ENCODE results near the gene PTGER1. TPM values are rescaled to one million over a fixed set of nuclear protein-coding genes. Genes with fewer than 3 reads are reported as not detected.

Gene PTGER1
- total and polyA plus RNA-seq, 2 donors (not counting 1 experiment from before 2014, with no cell fraction given): 2.3 to 9.7 TPM

DNA sequence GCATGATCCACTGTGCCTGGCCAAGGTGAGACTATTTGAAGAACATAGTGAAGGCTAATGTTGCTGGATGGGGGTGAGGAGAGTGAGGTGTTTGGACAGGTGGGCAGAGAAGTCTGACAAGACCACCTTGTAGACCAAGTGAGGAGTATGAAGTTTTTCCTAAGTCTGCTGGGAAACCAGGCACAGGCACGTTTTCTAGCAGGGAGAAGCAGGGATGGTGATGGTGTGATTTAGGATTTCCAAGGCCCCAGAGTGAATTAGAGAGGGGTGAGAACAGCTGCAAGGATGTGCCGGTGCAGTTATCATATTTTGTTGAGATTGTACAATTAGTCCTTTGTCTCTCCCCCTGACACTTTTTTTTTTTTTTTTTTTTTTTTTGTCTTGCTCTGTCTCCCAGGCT is 47.7 kb downstream of the PTGER1 start:
- Histone ChIP-seq H2AFZ (ENCODE audit: low read length) (no peak overlapping the region), H3K4me3 (replicated peaks in 1 of 4; ENCODE audit: control extremely low read depth in 1 of 4, insufficient read depth in 1 of 4, low read depth in 3 of 4, low read length in 4 of 4) (no peak overlapping the region), H3K27me3 (ENCODE audit: control insufficient read depth, insufficient read depth, low read length) (no peaks in the 10 kb centered on the region), H3K4me1 (ENCODE audit: control insufficient read depth, extremely low read depth, insufficient read depth, low read length) (no peaks in the 10 kb centered on the region), H3K36me3 (ENCODE audit: control insufficient read depth, insufficient read depth, low read length) (no peaks in the 10 kb centered on the region), H3K9ac (ENCODE audit: insufficient read depth, low read length) (no peak overlapping the region), H4K20me1 (ENCODE audit: control insufficient read depth, extremely low read depth, insufficient read depth, low read length) (no peaks in the 10 kb centered on the region), H3K79me2 (ENCODE audit: control insufficient read depth, insufficient read depth, low read length) (no peaks in the 10 kb centered on the region), H3K4me2 (ENCODE audit: extremely low read depth, insufficient read depth, low read length) (no peak overlapping the region), H3K9me3 (ENCODE audit: control insufficient read depth, insufficient read depth, low read depth, low read length) (no peaks in the 10 kb centered on the region), H3K27ac (ENCODE audit: insufficient read depth, low read length) (no peak overlapping the region)
- no peak for DNase-seq (ENCODE audit: low read depth in 2 of 2)
- TF ChIP-seq, protein P1, sequence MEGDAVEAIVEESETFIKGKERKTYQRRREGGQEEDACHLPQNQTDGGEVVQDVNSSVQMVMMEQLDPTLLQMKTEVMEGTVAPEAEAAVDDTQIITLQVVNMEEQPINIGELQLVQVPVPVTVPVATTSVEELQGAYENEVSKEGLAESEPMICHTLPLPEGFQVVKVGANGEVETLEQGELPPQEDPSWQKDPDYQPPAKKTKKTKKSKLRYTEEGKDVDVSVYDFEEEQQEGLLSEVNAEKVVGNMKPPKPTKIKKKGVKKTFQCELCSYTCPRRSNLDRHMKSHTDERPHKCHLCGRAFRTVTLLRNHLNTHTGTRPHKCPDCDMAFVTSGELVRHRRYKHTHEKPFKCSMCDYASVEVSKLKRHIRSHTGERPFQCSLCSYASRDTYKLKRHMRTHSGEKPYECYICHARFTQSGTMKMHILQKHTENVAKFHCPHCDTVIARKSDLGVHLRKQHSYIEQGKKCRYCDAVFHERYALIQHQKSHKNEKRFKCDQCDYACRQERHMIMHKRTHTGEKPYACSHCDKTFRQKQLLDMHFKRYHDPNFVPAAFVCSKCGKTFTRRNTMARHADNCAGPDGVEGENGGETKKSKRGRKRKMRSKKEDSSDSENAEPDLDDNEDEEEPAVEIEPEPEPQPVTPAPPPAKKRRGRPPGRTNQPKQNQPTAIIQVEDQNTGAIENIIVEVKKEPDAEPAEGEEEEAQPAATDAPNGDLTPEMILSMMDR (conservative IDR thresholded peaks at IDR 0.05 in 1 of 2, IDR thresholded peaks at IDR 0.05 in 1 of 2; ENCODE audit: low read depth in 1 of 2, low read length in 2 of 2): no peak
- no peak for TF ChIP-seq EZH2 (IDR thresholded peaks at IDR 0.05; ENCODE audit: low read length, missing control alignments)

DNA sequence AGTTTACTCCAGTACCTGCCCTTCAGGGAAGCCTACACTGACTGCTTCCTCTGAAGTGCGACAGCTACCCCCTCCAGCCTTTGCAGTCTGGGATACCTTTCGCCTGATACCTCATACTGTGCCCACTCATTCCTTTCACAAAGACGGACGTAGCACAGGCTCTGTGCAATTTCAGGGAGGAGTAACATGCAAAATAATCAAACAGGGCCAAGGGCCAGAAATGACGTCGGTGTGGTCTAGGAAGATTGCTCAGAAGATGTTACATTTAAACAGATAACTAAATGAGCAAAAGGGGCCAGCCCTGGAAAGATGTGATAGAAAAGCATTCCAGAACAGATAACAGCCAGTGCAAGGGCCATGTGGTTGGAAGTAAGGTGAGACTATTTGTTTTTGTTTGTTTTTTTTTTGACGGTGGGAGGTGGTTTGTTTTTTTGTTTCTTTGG is 49.4 kb downstream of the PTGER1 start:
- H2AFZ ChIP-seq (ENCODE audit: low read length): peak overlapping the region; percentile 35
- H3K9me3 ChIP-seq (ENCODE audit: control insufficient read depth, insufficient read depth, low read depth, low read length): no peaks in the 10 kb centered on the region
- H3K9ac ChIP-seq (ENCODE audit: insufficient read depth, low read length): no peak overlapping the region
- H3K4me2 ChIP-seq (ENCODE audit: extremely low read depth, insufficient read depth, low read length): no peak overlapping the region
- no peaks in the 10 kb centered on the region for H3K36me3 ChIP-seq (ENCODE audit: control insufficient read depth, insufficient read depth, low read length)
- H4K20me1 ChIP-seq (ENCODE audit: control insufficient read depth, extremely low read depth, insufficient read depth, low read length): no peaks in the 10 kb centered on the region
- H3K4me3 ChIP-seq (replicated peaks in 1 of 4; ENCODE audit: control extremely low read depth in 1 of 4, insufficient read depth in 1 of 4, low read depth in 3 of 4, low read length in 4 of 4): no peak overlapping the region
- TF ChIP-seq, protein P1 (conservative IDR thresholded peaks at IDR 0.05 in 1 of 2, IDR thresholded peaks at IDR 0.05 in 1 of 2; ENCODE audit: low read depth in 1 of 2, low read length in 2 of 2): no peak
- TF ChIP-seq EZH2 (IDR thresholded peaks at IDR 0.05; ENCODE audit: low read length, missing control alignments): no peak
- H3K27me3 ChIP-seq (ENCODE audit: control insufficient read depth, insufficient read depth, low read length): no peaks in the 10 kb centered on the region
- no peaks in the 10 kb centered on the region for H3K4me1 ChIP-seq (ENCODE audit: control insufficient read depth, extremely low read depth, insufficient read depth, low read length)
- H3K27ac ChIP-seq (ENCODE audit: insufficient read depth, low read length): no peak overlapping the region
- no peaks in the 10 kb centered on the region for H3K79me2 ChIP-seq (ENCODE audit: control insufficient read depth, insufficient read depth, low read length)
- peak; percentile 59 to 61 for DNase-seq (ENCODE audit: low read depth in 2 of 2)

Other genes starting within 250 kb of the PTGER1 start
- 17.2 and 40.6 TPM in 2 replicates for gene ADGRE5, start 93.9 kb downstream of the PTGER1 start, total RNA-seq
- gene ADGRE5, start 93.9 kb downstream of the PTGER1 start, polyA plus RNA-seq: 32.9 and 46.3 TPM in 2 replicates
- gene DDX39A, start 56.0 kb downstream of the PTGER1 start, total RNA-seq: 28.5 and 36.5 TPM in 2 replicates
- gene DDX39A, start 56.0 kb downstream of the PTGER1 start, polyA plus RNA-seq: 35.9 and 80.5 TPM in 2 replicates
- 125 and 141 TPM in 2 replicates for gene PKN1, start 42.0 kb downstream of the PTGER1 start, total RNA-seq
- gene PKN1, start 42.0 kb downstream of the PTGER1 start, polyA plus RNA-seq: 43.2 and 45.3 TPM in 2 replicates
- gene GIPC1, start 20.8 kb upstream of the PTGER1 start, total RNA-seq: 80.1 and 129 TPM in 2 replicates
- 57.3 and 72.5 TPM in 2 replicates for gene GIPC1, start 20.8 kb upstream of the PTGER1 start, polyA plus RNA-seq
- gene DNAJB1, start 43.0 kb upstream of the PTGER1 start, total RNA-seq: 77.3 and 87.7 TPM in 2 replicates
- 87.3 and 148 TPM in 2 replicates for gene DNAJB1, start 43.0 kb upstream of the PTGER1 start, polyA plus RNA-seq
- gene TECR, start 54.2 kb upstream of the PTGER1 start, total RNA-seq: 20.5 and 34.0 TPM in 2 replicates
- 73.4 and 109 TPM in 2 replicates for gene TECR, start 54.2 kb upstream of the PTGER1 start, polyA plus RNA-seq
- 253 and 274 TPM in 2 replicates for gene NDUFB7, start 96.7 kb upstream of the PTGER1 start, total RNA-seq
- 100 and 110 TPM in 2 replicates for gene NDUFB7, start 96.7 kb upstream of the PTGER1 start, polyA plus RNA-seq
- 0.17 TPM in 1 of 2 replicates, not detected in the other for gene CLEC17A, start 107.7 kb upstream of the PTGER1 start, total RNA-seq
- 0.02 and 0.03 TPM in 2 replicates for gene CLEC17A, start 107.7 kb upstream of the PTGER1 start, polyA plus RNA-seq
- gene ADGRE3, start 199.5 kb upstream of the PTGER1 start, total RNA-seq: not detected in 2 replicates
- not detected in 2 replicates for gene ADGRE3, start 199.5 kb upstream of the PTGER1 start, polyA plus RNA-seq
- 26.7 and 26.9 TPM in 2 replicates for gene ZNF333, start 214.7 kb upstream of the PTGER1 start, total RNA-seq
- gene ZNF333, start 214.7 kb upstream of the PTGER1 start, polyA plus RNA-seq: 7.2 and 10.0 TPM in 2 replicates